Hepatocyte (in vitro differentiated cells): ENCODE results near the gene CCDC27. TPM values are rescaled to one million over a fixed set of nuclear protein-coding genes. Genes with fewer than 3 reads are reported as not detected.

ENCODE experiments used
- DNase-seq: peaks from one replicate; pipeline ENCODE4 v3.0.0-alpha.2; 2016; ENCODE audit warnings: low spot score
- H2AFZ ChIP-seq: fragments of 200-600 bp; sonication (generic); 2 replicates; pipeline ENCODE4 v1.6.0; 2016; ENCODE audit warnings: antibody characterized with exemption, mild to moderate bottlenecking
- H3K27ac ChIP-seq: fragments of 200-600 bp; sonication (generic); 2 replicates; pipeline ENCODE4 v1.5.1; 2016; ENCODE audit warnings: mild to moderate bottlenecking
- H3K27me3 ChIP-seq: fragments of 200-600 bp; sonication (generic); 2 replicates; pipeline ENCODE4 v1.6.1; 2016
- H3K36me3 ChIP-seq: fragments of 200-600 bp; sonication (generic); replicated peaks from 2 replicates; pipeline ENCODE4 v1.5.1; 2016; ENCODE audit warnings: low read depth; ENCODE audit not compliant: insufficient read depth
- H3K4me1 ChIP-seq: fragments of 200-600 bp; sonication (generic); 2 replicates; pipeline ENCODE4 v1.5.1; 2016; ENCODE audit warnings: mild to moderate bottlenecking, moderate library complexity; ENCODE audit not compliant: insufficient read depth
- H3K4me2 ChIP-seq: fragments of 200-600 bp; sonication (generic); 2 replicates; pipeline ENCODE4 v1.6.0; 2016
- H3K4me3 ChIP-seq: fragments of 200-600 bp; sonication (generic); 2 replicates; pipeline ENCODE4 v1.5.1; 2016; ENCODE audit warnings: mild to moderate bottlenecking
- H3K79me2 ChIP-seq: fragments of 200-600 bp; sonication (generic); 2 replicates; pipeline ENCODE4 v1.6.0; 2017; ENCODE audit warnings: mild to moderate bottlenecking
- H3K9me2 ChIP-seq: fragments of 200-600 bp; sonication (generic); replicated peaks from 2 replicates; pipeline ENCODE4 v1.6.0; 2017; ENCODE audit warnings: mild to moderate bottlenecking; ENCODE audit not compliant: insufficient read depth
- H3K9me3 ChIP-seq: fragments of 200-600 bp; sonication (generic); 2 replicates; pipeline ENCODE4 v1.5.1; 2016; ENCODE audit warnings: low read depth, mild to moderate bottlenecking
- H4K20me1 ChIP-seq: fragments of 200-600 bp; sonication (generic); 2 replicates; pipeline ENCODE4 v1.6.0; 2016; ENCODE audit warnings: mild to moderate bottlenecking; ENCODE audit not compliant: insufficient read depth, poor library complexity, severe bottlenecking
- CTCF ChIP-seq: fragments of 200-600 bp; sonication (generic); IDR thresholded peaks from 2 replicates; pipeline ENCODE4 v1.5.1; 2016; ENCODE audit warnings: antibody characterized with exemption, mild to moderate bottlenecking; ENCODE audit not compliant: poor library complexity
- EZH2 ChIP-seq: fragments of 200-600 bp; sonication (generic); IDR thresholded peaks from 2 replicates; pipeline ENCODE4 v1.6.1; 2016; ENCODE audit warnings: antibody characterized with exemption, mild to moderate bottlenecking, borderline replicate concordance
- EZH2phosphoT487 ChIP-seq: fragments of 200-600 bp; sonication (generic); IDR thresholded peaks from one replicate; pipeline ENCODE4 v1.6.1; 2018; ENCODE audit warnings: antibody characterized with exemption, mild to moderate bottlenecking, low read depth, moderate library complexity; ENCODE audit not compliant: unreplicated experiment, severe bottlenecking
- WGBS: methylation state at CpG from one replicate; pipeline ENCODE4 v1.1.6; 2016; ENCODE audit warnings: low lambda C conversion rate; ENCODE audit errors: missing lambda C conversion rate; 5-methylcytosine and 5-hydroxymethylcytosine counted together
- polyA plus RNA-seq: library from polyadenylated mRNA; unstranded; fragments of >200 nt; fragmentation: Nextera tagmentation; extraction: Ambion mirVana; gene quantifications from 2 replicates; pipeline ENCODE4 v1.2.1, GENCODE V29; 2016
- total RNA-seq: library from RNA; depleted of rRNA; stranded (reverse); fragments of >200 nt; gene quantifications from 2 replicates; pipeline ENCODE4 v1.2.3, GENCODE V29; 2014

Gene CCDC27
- total and polyA plus RNA-seq, 2 experiments from 2014 or later = 0.17 to 0.59 TPM

- Histone ChIP-seq H4K20me1 (no peaks in the 10 kb centered on the region), H3K9me2 (no peaks in the 10 kb centered on the region), H3K9me3 (no peaks in the 10 kb centered on the region), H2AFZ (no peak overlapping the region), H3K4me3 (no peak overlapping the region), H3K79me2 (peaks cover 9% of the 10 kb centered on the region), H3K4me2 (peak overlapping the region; percentile 62), H3K4me1 (peaks cover 6% of the 10 kb centered on the region), H3K36me3 (no peaks in the 10 kb centered on the region), H3K27ac (peak overlapping the region; percentile 58), H3K27me3 (no peaks in the 10 kb centered on the region)
- 42% methylated on average over 6 of the region's 6 CpGs for WGBS
- DNase-seq = no peak
- no peak for TF ChIP-seq EZH2phosphoT487
- TF ChIP-seq EZH2 = no peak
- TF ChIP-seq CTCF = no peak
Observed at GRCh38 chr1:3750741-3751140, 1.5 kb upstream of the CCDC27 start.

DNA sequence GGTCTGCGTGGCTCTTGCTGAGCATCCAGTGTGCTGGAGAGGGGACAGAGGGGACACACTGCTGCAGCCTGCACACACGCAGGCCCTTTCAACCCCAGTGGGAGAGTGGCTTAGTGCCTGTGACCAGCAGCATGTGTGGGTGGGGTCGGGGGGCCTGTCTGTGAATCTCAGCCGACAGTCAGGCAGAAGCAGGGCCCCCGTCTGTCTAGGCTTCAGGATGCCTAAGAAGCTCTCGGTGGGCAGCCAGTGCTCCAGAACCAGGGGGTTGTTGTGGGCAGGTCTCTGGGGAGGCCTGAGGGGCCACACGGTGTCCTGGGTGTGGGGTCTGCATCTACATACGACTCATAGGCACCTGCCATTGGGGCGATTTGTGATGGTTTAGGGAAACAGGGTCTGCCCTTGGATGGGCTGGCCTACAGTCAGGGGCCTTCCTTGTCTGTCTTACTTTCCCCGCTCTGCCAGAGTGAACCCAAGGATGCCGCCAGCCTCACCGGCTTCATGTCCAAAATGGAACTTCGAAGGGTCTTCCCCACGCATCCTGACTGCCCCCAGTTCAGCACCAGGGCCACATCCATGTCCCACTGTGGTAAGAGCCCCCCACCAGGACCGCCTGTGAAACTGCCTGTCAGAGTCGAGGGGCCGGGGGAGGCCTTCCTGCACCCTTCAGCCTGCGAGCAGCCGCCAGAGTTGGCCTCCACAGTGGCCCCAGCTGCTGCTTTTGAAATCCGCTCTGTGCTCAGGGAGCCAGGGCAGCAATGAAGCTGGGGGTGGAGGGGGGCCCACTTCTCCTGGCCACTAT lies 1.6 kb downstream of the CCDC27 start:
- Histone ChIP-seq H3K27me3 (no peaks in the 10 kb centered on the region), H3K27ac (no peak overlapping the region), H3K4me2 (no peak overlapping the region), H3K79me2 (no peaks in the 10 kb centered on the region), H2AFZ (no peak overlapping the region), H3K4me1 (peaks cover 6% of the 10 kb centered on the region), H3K9me3 (no peaks in the 10 kb centered on the region), H3K36me3 (no peaks in the 10 kb centered on the region), H4K20me1 (no peaks in the 10 kb centered on the region), H3K9me2 (no peaks in the 10 kb centered on the region), H3K4me3 (no peak overlapping the region)
- WGBS = 93% methylated on average over 19 of the region's 20 CpGs
- DNase-seq = no peak
- no peak for TF ChIP-seq EZH2
- no peak for TF ChIP-seq CTCF
- no peak for TF ChIP-seq EZH2phosphoT487

DNA sequence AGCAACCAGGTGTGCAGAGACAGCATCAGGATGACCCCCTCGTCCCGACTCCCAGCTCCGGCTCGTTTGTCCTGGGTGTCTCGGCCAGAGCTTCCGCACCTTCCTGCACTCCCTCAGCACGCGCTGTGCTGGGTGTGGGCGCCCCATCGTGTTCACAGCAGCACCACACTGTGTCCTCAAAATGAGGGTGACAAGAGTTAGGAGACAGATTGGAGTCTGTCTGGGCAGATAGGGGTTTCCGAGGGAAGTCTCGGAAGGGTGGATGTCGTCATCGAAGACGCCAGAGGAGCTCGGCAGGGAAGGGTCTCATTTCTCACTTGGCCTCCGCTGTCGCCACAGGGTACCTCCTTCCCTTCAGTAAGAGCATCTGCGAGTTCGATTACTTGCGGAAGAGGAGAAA lies 4.1 kb downstream of the CCDC27 start:
- H3K9me2 ChIP-seq = no peaks in the 10 kb centered on the region
- TF ChIP-seq CTCF (no peak), EZH2 (no peak), EZH2phosphoT487 (no peak)
- 87% methylated on average over 21 of the region's 21 CpGs for WGBS

More for the DNA sequence above, 4.1 kb downstream of the CCDC27 start:
- no peak overlapping the region for H3K4me2 ChIP-seq
- no peak for DNase-seq
- no peaks in the 10 kb centered on the region for H3K27me3 ChIP-seq
- H3K27ac ChIP-seq = no peak overlapping the region
- H3K4me3 ChIP-seq = no peak overlapping the region
- no peak overlapping the region for H2AFZ ChIP-seq
- no peaks in the 10 kb centered on the region for H3K9me3 ChIP-seq
- H4K20me1 ChIP-seq = no peaks in the 10 kb centered on the region
- no peaks in the 10 kb centered on the region for H3K4me1 ChIP-seq
- H3K79me2 ChIP-seq = no peaks in the 10 kb centered on the region
- no peaks in the 10 kb centered on the region for H3K36me3 ChIP-seq
